ENCODE data around the gene MACROD2.

MACROD2 gene

GRCh38 chr20:15561707-15562404 lies 1566.5 kb downstream of the MACROD2 start:
- H3K27ac ChIP-seq (ENCODE audit: low read length): no peak overlapping the region
- no peaks in the 10 kb centered on the region for H3K9me3 ChIP-seq (ENCODE audit: control insufficient read depth in 1 of 2, low read length in 2 of 2)
- peaks cover 0 to 3% of the 10 kb centered on the region in 2 donors for H3K4me1 ChIP-seq (ENCODE audit: control insufficient read depth in 1 of 2, insufficient read depth in 2 of 2, low read length in 2 of 2)
- no peaks in the 10 kb centered on the region for H3K27me3 ChIP-seq (ENCODE audit: low read depth, low read length)
- H3K4me3 ChIP-seq (ENCODE audit: low read depth in 1 of 2, low read length in 2 of 2): no peak overlapping the region
- H3K36me3 ChIP-seq (ENCODE audit: control insufficient read depth in 1 of 2, insufficient read depth in 2 of 2, low read length in 2 of 2): no peaks in the 10 kb centered on the region

GRCh38 chr20:15563836-15564235 lies 1568.5 kb downstream of the MACROD2 start:
- no peak overlapping the region for H3K27ac ChIP-seq (ENCODE audit: low read length)
- peaks cover 0 to 3% of the 10 kb centered on the region in 2 donors for H3K4me1 ChIP-seq (ENCODE audit: control insufficient read depth in 1 of 2, insufficient read depth in 2 of 2, low read length in 2 of 2)

GRCh38 chr20:15564981-15565380 lies 1569.7 kb downstream of the MACROD2 start:
- Histone ChIP-seq H3K4me3 (ENCODE audit: low read depth in 1 of 2, low read length in 2 of 2) (no peak overlapping the region), H3K36me3 (ENCODE audit: control insufficient read depth in 1 of 2, insufficient read depth in 2 of 2, low read length in 2 of 2) (no peaks in the 10 kb centered on the region), H3K4me1 (ENCODE audit: control insufficient read depth in 1 of 2, insufficient read depth in 2 of 2, low read length in 2 of 2) (peaks cover 0 to 3% of the 10 kb centered on the region in 2 donors), H3K27me3 (ENCODE audit: low read depth, low read length) (no peaks in the 10 kb centered on the region), H3K9me3 (ENCODE audit: control insufficient read depth in 1 of 2, low read length in 2 of 2) (no peaks in the 10 kb centered on the region), H3K27ac (ENCODE audit: low read length) (no peak overlapping the region)

More at GRCh38 chr20:15563836-15564235, 1568.5 kb downstream of the MACROD2 start:
- H3K9me3 ChIP-seq (ENCODE audit: control insufficient read depth in 1 of 2, low read length in 2 of 2): no peaks in the 10 kb centered on the region
- H3K36me3 ChIP-seq (ENCODE audit: control insufficient read depth in 1 of 2, insufficient read depth in 2 of 2, low read length in 2 of 2): no peaks in the 10 kb centered on the region
- H3K4me3 ChIP-seq (ENCODE audit: low read depth in 1 of 2, low read length in 2 of 2): no peak overlapping the region
- no peaks in the 10 kb centered on the region for H3K27me3 ChIP-seq (ENCODE audit: low read depth, low read length)

GRCh38 chr20:15565786-15566185 lies 1570.5 kb downstream of the MACROD2 start:
- peaks cover 0 to 3% of the 10 kb centered on the region in 2 donors for H3K4me1 ChIP-seq (ENCODE audit: control insufficient read depth in 1 of 2, insufficient read depth in 2 of 2, low read length in 2 of 2)
- no peak overlapping the region for H3K4me3 ChIP-seq (ENCODE audit: low read depth in 1 of 2, low read length in 2 of 2)
- H3K9me3 ChIP-seq (ENCODE audit: control insufficient read depth in 1 of 2, low read length in 2 of 2): no peaks in the 10 kb centered on the region
- no peak overlapping the region for H3K27ac ChIP-seq (ENCODE audit: low read length)
- no peaks in the 10 kb centered on the region for H3K27me3 ChIP-seq (ENCODE audit: low read depth, low read length)
- H3K36me3 ChIP-seq (ENCODE audit: control insufficient read depth in 1 of 2, insufficient read depth in 2 of 2, low read length in 2 of 2): no peaks in the 10 kb centered on the region

GRCh38 chr20:15567219-15567618 lies 1571.9 kb downstream of the MACROD2 start:
- Histone ChIP-seq H3K36me3 (ENCODE audit: control insufficient read depth in 1 of 2, insufficient read depth in 2 of 2, low read length in 2 of 2) (no peaks in the 10 kb centered on the region), H3K27ac (ENCODE audit: low read length) (no peak overlapping the region), H3K9me3 (ENCODE audit: control insufficient read depth in 1 of 2, low read length in 2 of 2) (no peaks in the 10 kb centered on the region), H3K4me1 (ENCODE audit: control insufficient read depth in 1 of 2, insufficient read depth in 2 of 2, low read length in 2 of 2) (peaks cover 0 to 3% of the 10 kb centered on the region in 2 donors), H3K27me3 (ENCODE audit: low read depth, low read length) (no peaks in the 10 kb centered on the region), H3K4me3 (ENCODE audit: low read depth in 1 of 2, low read length in 2 of 2) (no peak overlapping the region)

- Histone ChIP-seq H3K27ac (ENCODE audit: low read length) (no peak overlapping the region), H3K4me3 (ENCODE audit: low read depth in 1 of 2, low read length in 2 of 2) (no peak overlapping the region), H3K27me3 (ENCODE audit: low read depth, low read length) (no peaks in the 10 kb centered on the region), H3K4me1 (ENCODE audit: control insufficient read depth in 1 of 2, insufficient read depth in 2 of 2, low read length in 2 of 2) (no peaks in the 10 kb centered on the region), H3K36me3 (ENCODE audit: control insufficient read depth in 1 of 2, insufficient read depth in 2 of 2, low read length in 2 of 2) (no peaks in the 10 kb centered on the region), H3K9me3 (ENCODE audit: control insufficient read depth in 1 of 2, low read length in 2 of 2) (no peaks in the 10 kb centered on the region)
Measured at GRCh38 chr20:15570156-15570555, 1574.8 kb downstream of the MACROD2 start.

- Histone ChIP-seq H3K4me3 (ENCODE audit: low read depth in 1 of 2, low read length in 2 of 2) (no peak overlapping the region), H3K9me3 (ENCODE audit: control insufficient read depth in 1 of 2, low read length in 2 of 2) (no peaks in the 10 kb centered on the region), H3K27ac (ENCODE audit: low read length) (no peak overlapping the region), H3K4me1 (ENCODE audit: control insufficient read depth in 1 of 2, insufficient read depth in 2 of 2, low read length in 2 of 2) (peaks cover 0 to 2% of the 10 kb centered on the region in 2 donors), H3K27me3 (ENCODE audit: low read depth, low read length) (no peaks in the 10 kb centered on the region), H3K36me3 (ENCODE audit: control insufficient read depth in 1 of 2, insufficient read depth in 2 of 2, low read length in 2 of 2) (no peaks in the 10 kb centered on the region)
Measured at GRCh38 chr20:15571056-15571455, 1575.7 kb downstream of the MACROD2 start.

GRCh38 chr20:15575255-15575654 lies 1579.9 kb downstream of the MACROD2 start:
- H3K36me3 ChIP-seq (ENCODE audit: control insufficient read depth in 1 of 2, insufficient read depth in 2 of 2, low read length in 2 of 2): no peaks in the 10 kb centered on the region

GRCh38 chr20:15576411-15576810 lies 1581.1 kb downstream of the MACROD2 start:
- Histone ChIP-seq H3K4me3 (ENCODE audit: low read depth in 1 of 2, low read length in 2 of 2) (no peak overlapping the region), H3K4me1 (ENCODE audit: control insufficient read depth in 1 of 2, insufficient read depth in 2 of 2, low read length in 2 of 2) (peaks cover 0 to 6% of the 10 kb centered on the region in 2 donors), H3K27ac (ENCODE audit: low read length) (no peak overlapping the region), H3K36me3 (ENCODE audit: control insufficient read depth in 1 of 2, insufficient read depth in 2 of 2, low read length in 2 of 2) (no peaks in the 10 kb centered on the region), H3K27me3 (ENCODE audit: low read depth, low read length) (no peaks in the 10 kb centered on the region), H3K9me3 (ENCODE audit: control insufficient read depth in 1 of 2, low read length in 2 of 2) (no peaks in the 10 kb centered on the region)

More at GRCh38 chr20:15575255-15575654, 1579.9 kb downstream of the MACROD2 start:
- Histone ChIP-seq H3K27ac (ENCODE audit: low read length) (no peak overlapping the region), H3K4me1 (ENCODE audit: control insufficient read depth in 1 of 2, insufficient read depth in 2 of 2, low read length in 2 of 2) (peaks cover 0 to 6% of the 10 kb centered on the region in 2 donors), H3K9me3 (ENCODE audit: control insufficient read depth in 1 of 2, low read length in 2 of 2) (no peaks in the 10 kb centered on the region), H3K4me3 (ENCODE audit: low read depth in 1 of 2, low read length in 2 of 2) (no peak overlapping the region), H3K27me3 (ENCODE audit: low read depth, low read length) (no peaks in the 10 kb centered on the region)

GRCh38 chr20:15578113-15578512 lies 1582.8 kb downstream of the MACROD2 start:
- peaks cover 0 to 9% of the 10 kb centered on the region in 2 donors for H3K4me1 ChIP-seq (ENCODE audit: control insufficient read depth in 1 of 2, insufficient read depth in 2 of 2, low read length in 2 of 2)
- no peak overlapping the region for H3K4me3 ChIP-seq (ENCODE audit: low read depth in 1 of 2, low read length in 2 of 2)
- H3K36me3 ChIP-seq (ENCODE audit: control insufficient read depth in 1 of 2, insufficient read depth in 2 of 2, low read length in 2 of 2): no peaks in the 10 kb centered on the region
- H3K9me3 ChIP-seq (ENCODE audit: control insufficient read depth in 1 of 2, low read length in 2 of 2): no peaks in the 10 kb centered on the region
- no peaks in the 10 kb centered on the region for H3K27me3 ChIP-seq (ENCODE audit: low read depth, low read length)
- no peak overlapping the region for H3K27ac ChIP-seq (ENCODE audit: low read length)

GRCh38 chr20:15579688-15580087 lies 1584.4 kb downstream of the MACROD2 start:
- Histone ChIP-seq H3K27ac (ENCODE audit: low read length) (no peak overlapping the region), H3K4me1 (ENCODE audit: control insufficient read depth in 1 of 2, insufficient read depth in 2 of 2, low read length in 2 of 2) (peaks cover 0 to 9% of the 10 kb centered on the region in 2 donors), H3K27me3 (ENCODE audit: low read depth, low read length) (no peaks in the 10 kb centered on the region), H3K9me3 (ENCODE audit: control insufficient read depth in 1 of 2, low read length in 2 of 2) (no peaks in the 10 kb centered on the region), H3K36me3 (ENCODE audit: control insufficient read depth in 1 of 2, insufficient read depth in 2 of 2, low read length in 2 of 2) (no peaks in the 10 kb centered on the region), H3K4me3 (ENCODE audit: low read depth in 1 of 2, low read length in 2 of 2) (no peak overlapping the region)

Data from muscle layer of duodenum (tissue), 2 donors.